GM03348 (cell line): ENCODE measurements around the gene IPMK.
"Not testable (repeated sequence)": the region's sequence is repeated elsewhere in the genome, so short reads cannot be mapped to it uniquely, and the experiment has no call there.

ENCODE experiments used
- DNase-seq: peaks from one replicate; pipeline ENCODE4 v3.0.0; 2012; ENCODE audit warnings: low spot score

The IPMK gene

DNA sequence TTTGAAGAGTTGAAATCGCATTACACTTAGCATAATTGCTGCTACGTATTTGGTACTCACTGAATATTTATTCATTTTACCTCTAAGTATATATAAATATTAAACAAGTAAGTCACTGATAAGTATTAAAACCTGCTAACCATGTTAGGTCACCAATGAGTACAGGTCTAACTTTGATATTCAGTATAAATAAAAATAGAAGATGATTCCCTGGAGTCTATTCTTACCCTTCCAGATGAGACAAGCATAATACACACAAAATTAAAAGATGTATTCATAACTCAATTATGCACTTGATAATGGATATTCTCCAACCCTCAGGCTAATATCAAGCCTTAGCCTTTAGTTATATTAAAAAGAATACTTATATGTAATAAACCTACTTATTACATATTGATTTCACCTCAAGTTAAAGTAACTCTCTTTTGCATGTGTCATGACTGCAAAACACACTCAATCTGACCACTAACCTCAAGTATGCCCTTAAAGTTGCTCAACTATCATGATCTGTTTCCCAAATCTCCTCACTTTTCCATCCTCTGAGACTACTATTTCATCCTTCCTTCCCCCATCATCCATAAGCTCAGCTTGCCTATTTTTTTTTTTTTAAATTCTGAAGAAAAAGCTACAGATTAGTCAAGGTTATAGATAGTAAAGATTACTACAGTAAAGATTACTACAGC, 46.8 kb downstream of the IPMK start:
- DNase-seq: peak; percentile 80

DNA sequence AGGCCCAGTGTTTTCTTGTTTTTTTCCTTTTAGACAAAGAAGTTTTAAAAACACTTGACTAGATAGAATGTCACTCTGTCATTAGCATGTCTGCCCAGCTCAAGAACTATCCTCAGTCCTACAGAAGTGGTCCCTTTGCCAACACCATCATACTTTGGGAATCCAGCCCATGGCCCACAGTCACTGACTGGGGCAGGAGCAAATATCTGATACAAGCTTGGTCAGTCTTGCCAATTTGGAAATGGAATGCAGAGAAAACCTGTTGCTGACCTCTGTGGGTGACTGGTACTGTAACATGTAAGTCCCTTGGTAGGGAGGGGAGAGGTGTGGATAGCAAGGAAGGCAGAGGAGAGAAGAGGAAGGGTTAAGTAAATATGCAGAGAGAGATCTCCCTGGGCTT, 47.8 kb downstream of the IPMK start:
- peak; percentile 25 for DNase-seq

DNA sequence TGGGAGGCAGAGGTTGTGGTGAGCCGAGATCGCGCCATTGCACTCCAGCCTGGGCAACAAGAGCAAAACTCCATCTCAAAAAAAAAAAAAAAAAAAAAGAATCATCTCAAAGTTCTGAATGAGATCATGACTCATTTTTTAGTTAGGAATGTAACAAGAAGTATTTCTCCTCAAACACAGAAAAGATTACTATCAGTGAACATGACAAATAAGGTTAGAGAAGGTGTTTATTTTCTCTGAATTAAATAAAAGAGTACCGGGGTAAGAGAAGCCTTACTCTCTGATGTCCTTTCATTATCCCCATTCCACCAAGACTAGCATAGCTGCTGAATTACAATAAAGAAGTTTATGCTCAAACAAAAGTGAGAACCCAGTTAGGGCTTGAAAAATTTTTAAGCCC, 50.1 kb downstream of the IPMK start:
- DNase-seq: peak; percentile 49

DNA sequence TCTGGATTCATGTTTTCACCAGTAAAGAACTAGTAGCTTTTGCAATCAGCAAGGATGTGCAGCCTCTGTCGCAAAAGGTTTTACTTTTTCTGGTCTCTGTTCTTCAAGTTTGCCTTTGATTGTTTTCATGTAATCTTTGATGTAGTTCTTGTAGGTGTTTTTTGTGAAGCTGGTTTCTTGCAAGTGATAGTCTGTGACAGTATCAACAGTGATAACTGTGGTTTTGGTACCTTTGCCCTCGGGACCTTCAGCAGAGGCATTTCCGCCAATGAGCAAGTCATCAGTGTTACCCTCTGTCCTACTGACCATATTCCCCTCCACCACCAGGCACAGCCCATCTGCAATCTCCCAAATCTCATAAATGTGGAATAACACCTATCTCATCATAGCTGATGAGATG, 55.1 kb downstream of the IPMK start:
- no peak for DNase-seq

DNA sequence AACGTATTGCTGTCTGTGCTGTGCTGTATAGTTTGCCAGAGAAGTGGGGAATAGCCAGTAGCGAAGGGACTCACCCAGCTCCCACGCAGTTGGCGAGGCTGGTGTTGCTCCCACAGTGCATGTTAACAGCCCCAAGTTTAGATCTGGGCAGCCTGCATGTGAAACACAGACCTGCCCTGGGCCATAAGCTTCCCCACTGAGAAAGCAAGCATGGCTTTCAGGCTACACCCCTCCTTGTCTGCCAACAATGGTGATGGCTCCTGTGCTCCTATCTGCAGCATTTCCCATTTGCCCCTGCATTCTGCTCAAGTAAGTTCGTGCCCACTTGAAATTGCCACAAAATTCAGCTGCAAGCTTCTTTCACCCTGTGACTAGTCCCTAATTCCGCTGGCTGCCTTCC, 57.5 kb downstream of the IPMK start:
- DNase-seq: no peak

DNA sequence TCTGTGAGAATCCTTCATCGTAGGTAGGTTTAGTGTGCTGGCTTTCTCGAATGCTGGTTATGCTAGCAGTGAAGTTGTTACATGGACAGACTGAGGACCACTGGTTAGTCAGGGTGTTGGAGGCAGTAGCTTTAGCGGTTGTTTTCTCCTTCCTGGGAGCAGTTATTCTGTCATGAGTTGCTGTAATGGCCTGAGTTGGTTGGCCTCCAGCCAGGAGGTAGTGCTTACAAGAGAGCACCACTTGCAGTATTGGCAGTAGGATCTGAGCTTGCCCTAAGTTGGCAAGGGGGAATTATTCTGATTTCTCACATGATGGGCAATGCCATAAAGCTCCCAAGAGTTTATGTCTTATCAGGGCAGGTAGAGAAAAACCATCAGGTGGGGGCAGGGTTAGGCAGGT, 58.0 kb downstream of the IPMK start:
- DNase-seq: no peak

DNA sequence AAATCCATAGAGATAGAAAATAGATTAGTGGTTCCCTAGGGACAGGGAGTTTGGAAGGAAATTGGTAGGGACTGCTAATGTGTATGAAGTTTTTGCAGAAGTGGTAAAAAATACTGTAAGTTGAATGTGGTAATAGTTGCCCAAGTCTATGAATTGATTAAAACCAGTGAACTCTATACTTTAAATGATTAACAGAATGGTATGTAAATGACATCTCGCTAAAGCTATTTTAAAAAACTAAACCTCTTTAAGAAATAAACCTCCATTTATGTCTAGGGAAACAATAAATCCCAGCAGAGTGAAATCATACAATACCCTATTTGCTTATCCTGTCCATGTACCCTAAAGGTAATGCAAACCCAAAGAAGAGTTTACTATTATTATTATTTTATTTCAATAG, 61.4 kb downstream of the IPMK start:
- no peak for DNase-seq

DNA sequence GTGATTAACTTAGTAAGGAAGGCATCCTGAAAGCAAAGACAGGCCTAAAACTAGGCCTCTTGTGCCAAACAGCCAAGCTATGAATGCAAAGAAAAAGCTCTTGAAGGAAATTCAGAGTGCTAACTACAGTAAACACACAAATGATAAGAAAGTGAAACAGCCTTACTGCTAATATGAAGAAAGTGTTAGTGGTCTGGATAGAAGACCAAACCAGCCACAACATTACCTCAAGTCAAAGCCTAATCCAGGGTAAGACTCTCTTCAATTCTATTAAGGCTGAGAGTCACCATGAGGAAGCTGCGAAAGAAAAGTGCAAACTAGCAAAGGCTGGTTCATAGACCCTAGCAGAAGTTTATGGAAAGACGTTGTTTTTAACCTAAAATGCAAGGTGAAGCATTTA, 66.0 kb downstream of the IPMK start:
- DNase-seq: no peak

DNA sequence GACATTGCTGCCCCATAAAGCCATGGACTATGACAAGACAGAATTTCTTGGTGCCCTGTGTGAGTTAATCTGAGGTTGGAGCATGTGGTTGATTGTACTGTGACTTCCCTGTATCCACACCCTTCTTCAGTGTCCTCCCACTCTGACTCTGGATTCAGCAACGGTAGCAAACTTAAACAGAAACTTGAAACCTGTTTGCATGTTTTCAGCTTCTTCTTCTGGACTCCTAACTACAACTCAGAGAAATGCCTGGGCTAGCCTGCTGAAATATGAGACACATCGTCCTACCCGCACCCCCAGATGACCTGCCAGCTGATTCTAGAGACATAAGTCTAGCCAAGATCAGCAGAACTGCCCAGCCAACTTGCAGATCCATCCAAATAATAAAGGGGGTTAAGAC, 78.4 kb downstream of the IPMK start:
- peak; percentile 5 for DNase-seq

DNA sequence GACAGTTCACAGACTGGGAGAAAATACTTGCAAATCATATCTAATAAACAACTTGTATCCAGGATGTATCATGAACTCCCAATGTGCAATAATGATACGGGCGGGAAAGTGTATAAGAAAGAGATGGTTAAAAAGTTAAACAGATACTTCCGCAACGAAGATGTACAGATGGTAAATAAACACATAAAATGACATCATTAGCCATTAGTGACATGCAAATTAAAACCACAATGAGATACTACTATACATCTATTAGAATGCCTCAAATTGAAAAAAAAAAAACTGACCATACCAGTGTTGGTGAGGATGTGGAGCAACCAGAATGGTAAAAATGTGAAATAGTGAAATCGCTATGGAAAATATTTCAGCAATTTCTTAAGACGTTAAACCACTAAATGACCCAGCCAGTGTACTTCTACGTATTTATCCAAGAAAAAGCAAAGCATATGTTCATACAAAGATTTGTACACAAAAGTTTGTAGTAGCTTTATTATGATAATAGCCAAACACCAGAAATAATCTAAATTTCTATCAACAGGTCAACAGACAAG, 83.5 kb downstream of the IPMK start:
- DNase-seq: no peak

DNA sequence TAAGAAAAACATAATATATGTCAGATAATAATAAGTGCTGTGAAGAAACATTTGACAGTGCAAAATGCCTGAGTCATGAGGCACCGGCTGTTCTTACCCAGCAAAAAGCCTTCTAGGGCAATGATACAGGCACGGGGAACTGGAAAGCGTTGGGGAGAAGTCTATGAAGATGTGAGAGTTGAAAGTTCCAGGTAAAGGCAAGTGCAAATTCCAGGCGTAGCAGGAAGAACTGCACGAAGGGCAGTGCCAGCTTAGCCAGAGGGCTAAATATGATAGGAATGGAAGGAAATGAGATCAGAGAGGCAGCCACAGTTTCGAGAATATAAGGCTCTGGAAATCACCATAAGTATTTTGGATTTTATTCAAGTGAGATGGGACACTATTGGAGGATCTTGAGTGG, 87.0 kb downstream of the IPMK start:
- DNase-seq: no peak

DNA sequence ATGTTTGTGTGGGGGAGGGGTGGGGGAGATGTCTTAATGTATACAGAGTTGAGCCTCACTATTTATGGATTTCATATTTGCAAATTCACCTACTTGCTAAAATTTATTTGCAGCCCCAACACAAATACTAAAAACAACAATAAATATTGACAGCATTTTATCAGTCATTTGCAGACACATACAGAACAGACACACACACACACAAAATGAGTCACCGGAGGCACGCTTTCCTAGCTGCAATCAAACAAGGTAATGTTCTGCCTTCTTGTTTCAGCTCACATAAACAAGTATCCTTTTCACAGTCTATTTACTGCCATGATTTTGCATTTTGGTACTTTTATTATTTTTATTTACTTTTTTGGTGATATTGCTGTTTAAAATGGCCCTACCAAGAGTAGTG, 88.5 kb downstream of the IPMK start:
- no peak for DNase-seq

DNA sequence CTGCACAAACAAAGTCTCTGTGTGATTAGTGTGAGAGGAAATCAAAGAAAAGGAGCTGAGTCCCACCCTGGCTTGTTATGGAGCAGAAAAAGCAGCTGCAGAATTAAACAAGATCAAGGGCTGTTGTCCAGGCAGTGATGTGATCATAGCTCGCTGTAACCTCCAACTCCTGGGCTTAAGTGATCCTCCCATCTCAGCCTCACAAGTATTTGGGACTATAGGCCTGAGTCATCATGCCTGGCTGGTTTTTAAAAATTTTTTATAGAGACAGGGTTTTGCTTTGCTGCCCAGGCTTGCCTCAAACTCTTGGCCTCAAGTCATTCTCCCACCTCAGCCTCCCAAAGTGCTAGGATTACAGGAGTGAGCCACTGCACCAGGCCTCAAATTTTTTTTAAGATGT, 88.9 kb downstream of the IPMK start:
- no peak for DNase-seq

DNA sequence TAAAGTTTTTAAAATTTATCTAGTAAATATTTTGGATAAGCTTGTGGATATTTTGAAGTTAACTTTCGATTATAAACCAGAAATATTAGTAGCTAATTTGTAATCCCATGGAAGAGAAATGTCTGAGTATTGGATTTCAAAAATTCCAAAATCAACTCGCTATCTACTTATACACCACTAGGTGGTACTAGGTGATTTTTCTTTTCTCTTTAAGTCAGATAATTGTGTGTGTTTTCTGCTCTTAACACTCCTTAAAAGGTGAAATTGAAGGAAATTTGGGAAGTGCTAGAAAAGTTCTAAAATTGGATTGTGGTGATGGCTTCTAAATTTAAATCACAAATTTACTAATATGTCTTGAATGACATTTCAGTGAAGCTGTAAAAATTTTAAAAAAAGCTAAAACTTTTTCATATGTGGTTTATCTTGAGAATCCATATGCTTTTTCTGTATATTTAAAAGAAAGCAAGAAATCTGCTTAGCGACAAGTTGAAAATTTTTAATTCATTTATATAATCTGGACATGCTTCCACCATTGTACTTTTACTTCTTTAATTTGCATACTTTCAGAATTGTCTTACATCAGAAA, 90.2 kb downstream of the IPMK start:
- peak; percentile 42 for DNase-seq

DNA sequence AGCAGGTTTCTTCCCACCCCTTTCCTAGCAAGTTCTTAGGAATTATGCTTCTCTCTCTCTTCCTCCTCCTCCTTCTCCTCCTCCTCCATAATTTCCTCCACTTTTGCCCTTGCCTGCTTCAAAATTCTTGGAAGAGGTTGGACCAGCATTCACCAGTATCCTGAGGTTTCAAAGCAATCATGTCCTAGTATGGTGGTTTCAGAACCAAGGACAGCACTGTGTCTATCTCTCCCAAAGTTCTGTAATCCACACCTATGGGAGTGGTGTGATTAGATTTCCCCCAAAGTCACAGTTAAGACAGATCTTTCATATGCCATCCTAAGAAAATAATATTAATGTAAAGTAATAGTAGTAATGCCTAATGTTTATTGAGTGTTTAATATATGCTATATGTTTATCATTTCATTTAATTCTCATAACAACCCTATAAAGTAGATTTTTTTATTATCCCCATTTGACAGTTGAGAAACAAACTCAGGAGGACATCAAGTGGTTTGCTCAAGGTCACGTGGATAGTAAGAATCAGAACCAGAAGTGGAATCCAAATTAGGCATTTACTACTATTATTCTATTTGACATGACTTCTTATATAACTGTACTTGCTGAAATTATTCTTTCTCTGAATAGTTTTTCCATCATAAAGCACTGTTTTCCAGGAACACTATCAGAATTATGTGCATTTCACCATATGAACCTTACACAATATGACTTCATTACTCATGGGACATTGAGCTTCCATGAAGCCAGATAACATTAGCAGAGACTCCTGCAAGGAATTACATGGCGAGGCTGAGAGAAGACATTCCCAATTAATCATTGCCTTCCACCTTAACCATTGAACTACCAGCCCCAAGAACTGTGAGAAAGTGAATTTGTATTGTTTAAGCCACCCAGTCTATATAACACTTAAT, 91.4 kb downstream of the IPMK start:
- peak; percentile 12 for DNase-seq

DNA sequence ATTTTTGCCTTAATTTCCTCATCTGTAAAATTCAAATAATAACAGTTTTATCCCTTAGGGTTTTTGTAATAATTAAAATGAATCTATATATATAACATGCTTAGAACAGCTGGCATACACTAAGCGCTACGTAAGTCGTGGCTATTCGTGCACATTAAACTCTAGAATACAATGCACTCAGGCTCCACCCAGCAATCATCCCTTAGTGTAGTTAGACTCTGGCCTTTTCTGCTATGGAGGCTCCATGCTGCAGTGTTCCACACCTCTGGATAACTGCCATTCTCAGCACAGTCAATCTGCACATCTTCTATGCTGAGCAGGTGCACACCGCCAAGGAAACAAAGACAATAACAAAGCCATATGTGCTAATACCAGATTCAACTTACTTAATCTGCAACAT, 92.9 kb downstream of the IPMK start:
- no peak for DNase-seq

DNA sequence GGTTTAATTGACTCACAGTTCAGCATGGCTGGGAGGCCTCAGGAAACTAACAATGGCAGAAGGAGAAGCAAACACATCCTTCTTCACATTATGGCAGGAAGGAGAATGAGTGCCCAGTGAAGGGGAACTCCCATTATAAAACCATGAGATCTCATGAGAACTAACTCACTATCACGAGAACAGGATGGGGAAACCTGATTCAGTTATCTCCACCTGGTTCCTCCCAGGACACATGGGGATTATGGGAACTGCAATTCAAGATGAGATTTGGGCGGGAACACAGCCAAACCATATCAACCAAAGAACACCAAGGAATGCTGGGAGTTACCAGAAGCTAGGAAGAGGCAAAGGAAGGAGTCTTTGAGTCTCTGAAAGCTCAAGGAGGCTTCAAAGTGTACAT, 94.3 kb downstream of the IPMK start:
- no peak for DNase-seq

DNA sequence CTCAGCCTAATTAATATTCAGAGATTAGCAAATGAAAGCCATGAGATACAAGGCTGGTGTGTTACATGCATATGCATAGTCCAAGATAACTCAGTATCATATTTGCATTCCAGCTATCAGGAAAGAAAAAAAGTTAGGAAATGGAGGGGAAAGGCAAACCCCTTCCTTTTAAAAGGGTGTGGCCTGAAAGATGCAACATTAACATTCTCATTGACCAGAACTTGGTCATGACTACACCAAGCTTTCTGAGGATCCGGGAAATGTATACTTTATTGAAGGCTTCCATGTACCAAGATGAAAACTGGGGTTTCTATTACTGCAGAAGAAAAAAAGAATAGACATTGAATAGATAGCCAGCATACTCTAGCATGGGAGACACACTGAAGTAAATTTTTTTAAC, 96.5 kb downstream of the IPMK start:
- no peak for DNase-seq

DNA sequence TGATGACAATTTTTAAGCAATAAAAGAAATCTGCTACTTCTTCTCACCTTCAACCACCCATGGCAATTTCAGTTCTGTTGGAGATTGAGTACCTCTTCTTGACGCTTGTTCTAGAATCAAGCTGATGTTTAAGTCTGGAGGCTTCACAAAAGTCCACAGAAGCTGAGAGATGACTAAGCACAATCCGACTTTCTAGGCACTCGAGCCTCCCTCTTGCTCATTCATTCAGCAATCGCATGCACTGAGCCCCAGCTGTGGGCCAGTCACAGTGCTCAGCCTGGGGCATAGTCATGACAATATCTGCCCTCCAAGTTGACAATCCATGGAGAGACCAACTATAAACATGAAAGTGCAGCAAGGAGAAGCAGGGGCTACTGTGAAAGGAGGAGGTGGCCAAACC, 103.2 kb downstream of the IPMK start:
- DNase-seq: no peak

DNA sequence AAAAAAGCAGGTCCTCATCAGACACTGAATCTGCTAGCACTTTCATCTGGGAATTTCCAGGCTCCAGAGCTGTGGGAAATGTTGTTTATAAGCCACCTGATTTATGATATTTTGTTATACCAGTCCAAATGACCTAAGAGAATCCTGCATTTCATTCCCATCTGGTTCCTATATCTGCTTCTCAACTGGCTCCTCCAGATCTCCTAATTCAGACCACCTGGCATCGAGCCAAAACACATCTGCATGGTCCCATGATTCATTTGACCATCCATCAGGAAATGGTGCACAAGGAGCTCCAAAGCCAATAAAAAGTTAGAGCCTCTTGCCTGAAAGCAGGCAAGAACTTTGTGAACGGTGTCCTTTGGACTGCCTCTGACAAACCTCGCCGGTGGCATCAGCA, 108.9 kb downstream of the IPMK start:
- peak; percentile 16 for DNase-seq

DNA sequence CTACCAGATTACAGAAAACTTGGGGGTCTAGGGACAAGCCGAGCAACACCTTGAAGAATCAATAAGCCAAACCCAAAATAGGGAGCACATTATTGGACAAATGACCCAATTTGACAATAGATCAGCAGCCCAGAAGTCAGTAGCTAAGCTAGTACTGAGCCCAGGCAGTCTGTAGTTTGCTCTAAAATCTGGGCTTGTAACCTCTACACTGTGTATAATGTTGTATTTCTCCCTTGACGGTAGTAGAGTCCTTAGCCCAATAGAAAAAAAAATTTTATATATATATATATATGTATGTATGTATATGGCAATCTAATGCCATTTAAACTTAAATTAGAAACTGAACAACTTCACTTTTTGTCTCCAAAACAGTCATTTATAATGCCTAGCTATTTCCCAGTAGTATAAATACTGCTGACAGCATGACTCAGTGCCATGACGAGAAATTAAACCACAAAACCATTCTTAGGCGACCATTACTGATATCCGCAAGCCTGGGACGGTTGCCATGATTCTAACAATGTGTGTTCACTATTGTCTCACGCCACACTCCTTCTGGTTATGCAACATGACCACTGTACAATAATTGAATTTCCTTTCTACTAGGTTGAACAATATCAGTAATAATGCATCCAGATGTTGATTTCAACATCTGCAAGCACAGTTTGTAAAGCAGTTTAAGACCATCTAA, 110.5 kb downstream of the IPMK start:
- DNase-seq: peak; percentile 84

DNA sequence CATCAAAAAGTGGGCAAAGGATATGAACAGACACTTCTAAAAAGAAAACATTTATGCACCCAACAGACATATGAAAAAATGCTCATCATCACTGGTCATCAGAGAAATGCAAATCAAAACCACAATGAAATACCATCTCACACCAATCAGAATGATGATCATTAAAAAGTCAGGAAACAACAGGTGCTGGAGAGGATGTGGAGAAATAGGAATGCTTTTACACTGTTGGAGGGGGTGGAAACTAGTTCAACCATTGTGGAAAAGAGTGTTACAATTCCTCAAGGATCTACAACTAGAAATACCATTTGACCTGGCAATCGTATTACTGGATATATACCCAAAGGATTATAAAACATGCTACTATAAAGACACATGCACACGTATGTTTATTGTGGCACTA, 111.8 kb downstream of the IPMK start:
- DNase-seq: not testable (repeated sequence)
